ENCODE results near the gene POU2AF2. TPM values are rescaled to one million over a fixed set of nuclear protein-coding genes. Genes with fewer than 3 reads are reported as not detected.

The POU2AF2 gene
- total and polyA plus RNA-seq, 2 donors from 2014 or later = not detected

DNA sequence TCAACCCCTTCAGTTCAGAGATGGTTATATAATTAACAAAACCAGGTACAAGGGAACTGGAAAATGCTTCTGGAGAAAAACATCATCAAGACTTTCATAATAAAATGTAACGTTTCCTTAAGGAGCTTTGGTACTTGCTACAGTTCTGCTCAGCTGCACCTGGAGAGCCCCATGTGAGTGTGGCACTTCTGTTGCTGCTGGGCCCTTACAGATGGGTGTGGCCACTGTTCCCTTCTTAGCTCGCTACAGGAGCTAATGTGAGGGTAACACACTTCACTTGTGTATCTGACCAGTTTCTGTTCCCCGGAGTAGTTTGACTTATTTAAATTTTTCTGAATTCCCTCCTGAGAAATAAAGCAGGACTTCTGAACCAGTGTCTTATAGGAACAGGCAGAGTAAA lies 56.8 kb downstream of the POU2AF2 start:
- intact Hi-C loops (cut with DNase I) = loop anchor here (10.0 kb wide), 1 partner anchor 1167 kb away; no protein-coding TSS in a partner anchor

DNA sequence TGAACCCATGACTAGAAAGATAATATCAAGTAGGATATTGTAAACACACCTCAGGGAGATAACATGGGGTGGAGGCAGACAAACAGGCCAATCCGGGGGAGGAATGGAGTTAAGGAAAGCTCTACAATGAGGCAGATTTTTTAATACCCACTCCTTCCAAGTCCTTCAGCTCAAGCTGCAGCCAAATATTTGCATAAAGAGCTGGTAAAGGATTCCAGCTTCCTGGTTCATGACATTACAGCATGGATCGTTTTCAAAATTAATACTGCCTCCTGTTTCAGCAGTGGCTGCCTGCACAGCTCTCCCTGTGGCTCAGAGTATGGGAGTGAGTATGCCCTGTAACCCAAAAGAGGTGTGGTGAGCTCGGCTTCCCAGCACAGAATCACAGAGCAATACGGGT lies 57.9 kb downstream of the POU2AF2 start:
- no peak overlapping the region for H3K4me3 ChIP-seq (ENCODE audit: low read length in 3 of 3)
- no peaks in the 10 kb centered on the region for H3K27me3 ChIP-seq (ENCODE audit: control insufficient read depth, insufficient read depth, low read length)
- FAIRE-seq (no peak), DNase-seq (peak in 2 of 5 donors; percentile 37 to 42)
- H3K4me1 ChIP-seq (ENCODE audit: control insufficient read depth in 2 of 3, insufficient read depth in 2 of 3, low read depth in 1 of 3, low read length in 3 of 3) = peaks cover 0 to 2% (median 0%) of the 10 kb centered on the region in 3 donors
- TF ChIP-seq, protein P1, sequence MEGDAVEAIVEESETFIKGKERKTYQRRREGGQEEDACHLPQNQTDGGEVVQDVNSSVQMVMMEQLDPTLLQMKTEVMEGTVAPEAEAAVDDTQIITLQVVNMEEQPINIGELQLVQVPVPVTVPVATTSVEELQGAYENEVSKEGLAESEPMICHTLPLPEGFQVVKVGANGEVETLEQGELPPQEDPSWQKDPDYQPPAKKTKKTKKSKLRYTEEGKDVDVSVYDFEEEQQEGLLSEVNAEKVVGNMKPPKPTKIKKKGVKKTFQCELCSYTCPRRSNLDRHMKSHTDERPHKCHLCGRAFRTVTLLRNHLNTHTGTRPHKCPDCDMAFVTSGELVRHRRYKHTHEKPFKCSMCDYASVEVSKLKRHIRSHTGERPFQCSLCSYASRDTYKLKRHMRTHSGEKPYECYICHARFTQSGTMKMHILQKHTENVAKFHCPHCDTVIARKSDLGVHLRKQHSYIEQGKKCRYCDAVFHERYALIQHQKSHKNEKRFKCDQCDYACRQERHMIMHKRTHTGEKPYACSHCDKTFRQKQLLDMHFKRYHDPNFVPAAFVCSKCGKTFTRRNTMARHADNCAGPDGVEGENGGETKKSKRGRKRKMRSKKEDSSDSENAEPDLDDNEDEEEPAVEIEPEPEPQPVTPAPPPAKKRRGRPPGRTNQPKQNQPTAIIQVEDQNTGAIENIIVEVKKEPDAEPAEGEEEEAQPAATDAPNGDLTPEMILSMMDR (IDR thresholded peaks at IDR 0.05; ENCODE audit: borderline replicate concordance, extremely low read depth, insufficient read depth) = no peak
- no peaks in the 10 kb centered on the region for H3K9me3 ChIP-seq (ENCODE audit: control insufficient read depth in 2 of 3, insufficient read depth in 1 of 3, low read length in 3 of 3)
- no peaks in the 10 kb centered on the region for H3K36me3 ChIP-seq (ENCODE audit: control insufficient read depth in 2 of 3, insufficient read depth in 3 of 3, low read length in 3 of 3)
- intact Hi-C loops (cut with DNase I) = loop anchor here (10.0 kb wide), 1 partner anchor 1169 kb away; no protein-coding TSS in a partner anchor
- no peak overlapping the region for H3K9ac ChIP-seq (ENCODE audit: low read length in 3 of 3)
- H3K27ac ChIP-seq (ENCODE audit: low read depth in 2 of 2, low read length in 2 of 2) = peak overlapping the region in 1 of 2 donors; percentile 3

More for the DNA sequence above, 56.8 kb downstream of the POU2AF2 start:
- DNase-seq (no peak), FAIRE-seq (no peak)
- no peak overlapping the region for H3K4me3 ChIP-seq (ENCODE audit: low read length in 3 of 3)
- no peaks in the 10 kb centered on the region for H3K9me3 ChIP-seq (ENCODE audit: control insufficient read depth in 2 of 3, insufficient read depth in 1 of 3, low read length in 3 of 3)
- no peak overlapping the region for H3K9ac ChIP-seq (ENCODE audit: low read length in 3 of 3)
- TF ChIP-seq, protein P1 (IDR thresholded peaks at IDR 0.05; ENCODE audit: borderline replicate concordance, extremely low read depth, insufficient read depth) = no peak
- no peaks in the 10 kb centered on the region for H3K36me3 ChIP-seq (ENCODE audit: control insufficient read depth in 2 of 3, insufficient read depth in 3 of 3, low read length in 3 of 3)
- H3K4me1 ChIP-seq (ENCODE audit: control insufficient read depth in 2 of 3, insufficient read depth in 2 of 3, low read depth in 1 of 3, low read length in 3 of 3) = peaks cover 0 to 2% (median 0%) of the 10 kb centered on the region in 3 donors
- no peaks in the 10 kb centered on the region for H3K27me3 ChIP-seq (ENCODE audit: control insufficient read depth, insufficient read depth, low read length)
- peak overlapping the region; percentile 0 to 62 for H3K27ac ChIP-seq (ENCODE audit: low read depth in 2 of 2, low read length in 2 of 2)

GRCh38 chr11:111305162-111305802 lies 59.8 kb downstream of the POU2AF2 start:
- intact Hi-C loops (cut with DNase I) = loop anchor here (10.0 kb wide), 1 partner anchor 1170 kb away; no protein-coding TSS in a partner anchor
- FAIRE-seq (no peak), DNase-seq (no peak)
- Histone ChIP-seq H3K9me3 (ENCODE audit: control insufficient read depth in 2 of 3, insufficient read depth in 1 of 3, low read length in 3 of 3) (no peaks in the 10 kb centered on the region), H3K4me3 (ENCODE audit: low read length in 3 of 3) (no peak overlapping the region), H3K36me3 (ENCODE audit: control insufficient read depth in 2 of 3, insufficient read depth in 3 of 3, low read length in 3 of 3) (no peaks in the 10 kb centered on the region), H3K27ac (ENCODE audit: low read depth in 2 of 2, low read length in 2 of 2) (no peak overlapping the region), H3K27me3 (ENCODE audit: control insufficient read depth, insufficient read depth, low read length) (no peaks in the 10 kb centered on the region), H3K9ac (ENCODE audit: low read length in 3 of 3) (no peak overlapping the region), H3K4me1 (ENCODE audit: control insufficient read depth in 2 of 3, insufficient read depth in 2 of 3, low read depth in 1 of 3, low read length in 3 of 3) (peaks cover 0 to 2% (median 0%) of the 10 kb centered on the region in 3 donors)
- TF ChIP-seq, protein P1 (IDR thresholded peaks at IDR 0.05; ENCODE audit: borderline replicate concordance, extremely low read depth, insufficient read depth) = no peak
